Measurements from ENCODE around the gene RTL5.

The RTL5 gene

GRCh38 chrX:72126539-72127140, 5.1 kb downstream of the RTL5 start:
- DNase-seq (ENCODE audit: low spot score in 2 of 2) (peak; percentile 67 to 80), ATAC-seq (replicated peaks; ENCODE audit: extremely low read depth, poor library complexity, severe bottlenecking) (peak; percentile 47)
- peaks cover 2% of the 10 kb centered on the region for H3K36me3 Mint-ChIP-seq (ENCODE audit: insufficient read depth)
- peaks cover 43% of the 10 kb centered on the region for H3K4me1 Mint-ChIP-seq
- H3K27ac Mint-ChIP-seq (ENCODE audit: low read depth), result no peak overlapping the region
- no peaks in the 10 kb centered on the region for H3K27me3 Mint-ChIP-seq
- no peaks in the 10 kb centered on the region for H3K9me3 Mint-ChIP-seq
- H3K4me3 Mint-ChIP-seq, result no peak overlapping the region

DNA sequence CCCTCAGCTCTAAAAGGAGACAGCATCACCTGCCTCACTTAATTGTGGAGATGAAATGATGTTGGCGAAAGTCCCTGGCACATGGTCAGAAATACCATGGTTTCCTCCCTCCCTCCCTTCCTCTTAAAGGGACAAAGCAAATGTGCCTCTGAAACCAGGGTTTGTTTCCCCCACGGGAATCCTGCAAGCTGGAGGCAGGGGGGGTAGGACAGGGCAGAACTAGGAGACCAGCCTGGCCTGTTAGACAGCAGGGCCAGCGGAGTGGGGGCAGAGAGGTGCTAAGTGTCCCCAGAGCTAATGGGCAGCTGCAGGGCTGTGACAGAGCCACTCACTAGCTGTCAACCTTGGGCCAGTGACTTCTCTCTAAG, 5.7 kb downstream of the RTL5 start:
- Mint-ChIP-seq H3K36me3 (ENCODE audit: insufficient read depth) (peaks cover 2% of the 10 kb centered on the region), H3K27me3 (no peaks in the 10 kb centered on the region), H3K4me3 (no peak overlapping the region), H3K4me1 (peaks cover 44% of the 10 kb centered on the region), H3K27ac (ENCODE audit: low read depth) (peak overlapping the region; percentile 78), H3K9me3 (no peaks in the 10 kb centered on the region)
- ATAC-seq (replicated peaks; ENCODE audit: extremely low read depth, poor library complexity, severe bottlenecking) (no peak), DNase-seq (ENCODE audit: low spot score in 2 of 2) (no peak)

- H3K4me1 Mint-ChIP-seq, result peaks cover 50% of the 10 kb centered on the region
- H3K36me3 Mint-ChIP-seq (ENCODE audit: insufficient read depth), result peaks cover 3% of the 10 kb centered on the region
- H3K4me3 Mint-ChIP-seq, result peak overlapping the region; percentile 48
- H3K9me3 Mint-ChIP-seq, result no peaks in the 10 kb centered on the region
- DNase-seq (ENCODE audit: low spot score in 2 of 2) (no peak), ATAC-seq (replicated peaks; ENCODE audit: extremely low read depth, poor library complexity, severe bottlenecking) (no peak)
- no peaks in the 10 kb centered on the region for H3K27me3 Mint-ChIP-seq
- peak overlapping the region; percentile 78 for H3K27ac Mint-ChIP-seq (ENCODE audit: low read depth)
Measured at GRCh38 chrX:72125331-72126047, 6.2 kb downstream of the RTL5 start.

- peak overlapping the region; percentile 48 for H3K4me3 Mint-ChIP-seq
- H3K27ac Mint-ChIP-seq (ENCODE audit: low read depth), result peak overlapping the region; percentile 78
- H3K36me3 Mint-ChIP-seq (ENCODE audit: insufficient read depth), result peaks cover 2% of the 10 kb centered on the region
- no peak for ATAC-seq (replicated peaks; ENCODE audit: extremely low read depth, poor library complexity, severe bottlenecking)
- DNase-seq (ENCODE audit: low spot score in 2 of 2), result no peak
- no peaks in the 10 kb centered on the region for H3K9me3 Mint-ChIP-seq
- H3K27me3 Mint-ChIP-seq, result no peaks in the 10 kb centered on the region
- peaks cover 58% of the 10 kb centered on the region for H3K4me1 Mint-ChIP-seq
Measured at GRCh38 chrX:72124540-72125201, 7.0 kb downstream of the RTL5 start.

DNA sequence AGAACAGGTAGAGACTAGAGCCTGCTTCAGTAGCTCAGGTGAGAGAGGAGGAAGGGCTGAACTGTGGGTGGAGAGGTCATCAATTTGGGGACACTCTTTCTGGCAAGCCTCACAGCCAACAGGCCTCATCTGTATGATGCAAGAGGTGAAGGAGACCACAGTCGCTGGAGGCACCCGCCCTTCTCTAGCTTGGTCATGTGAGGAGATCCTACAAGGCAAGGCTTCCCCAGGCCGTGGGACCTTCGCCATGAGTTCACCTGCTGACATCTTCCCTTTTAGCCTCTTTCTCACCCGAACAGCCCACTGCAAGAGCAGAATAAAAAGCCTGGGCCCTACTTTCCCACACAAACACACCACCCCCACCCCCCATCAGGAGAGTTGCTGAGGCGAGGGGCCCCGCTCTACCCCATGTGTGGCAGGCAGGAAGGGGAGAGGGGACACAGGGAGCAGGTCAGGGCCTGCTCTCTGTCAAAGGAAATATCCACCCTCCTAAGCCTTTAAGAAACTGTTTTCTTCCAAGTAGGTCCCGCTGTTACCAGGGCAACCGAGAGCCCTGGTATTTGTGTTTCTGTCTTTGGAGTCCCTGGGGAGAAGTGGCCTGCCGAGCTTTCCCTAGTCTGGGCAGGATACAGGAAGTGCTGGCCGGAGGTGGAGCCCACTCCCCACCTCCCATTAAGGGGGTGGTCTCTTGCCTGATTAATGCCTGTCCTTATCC, 8.1 kb downstream of the RTL5 start:
- no peak for ATAC-seq (replicated peaks; ENCODE audit: extremely low read depth, poor library complexity, severe bottlenecking)
- DNase-seq (ENCODE audit: low spot score in 2 of 2), result no peak
- H3K36me3 Mint-ChIP-seq (ENCODE audit: insufficient read depth), result peaks cover 2% of the 10 kb centered on the region
- peak overlapping the region; percentile 30 for H3K4me3 Mint-ChIP-seq
- H3K9me3 Mint-ChIP-seq, result no peaks in the 10 kb centered on the region
- H3K27me3 Mint-ChIP-seq, result no peaks in the 10 kb centered on the region
- peaks cover 53% of the 10 kb centered on the region for H3K4me1 Mint-ChIP-seq
- peak overlapping the region; percentile 79 for H3K27ac Mint-ChIP-seq (ENCODE audit: low read depth)

DNA sequence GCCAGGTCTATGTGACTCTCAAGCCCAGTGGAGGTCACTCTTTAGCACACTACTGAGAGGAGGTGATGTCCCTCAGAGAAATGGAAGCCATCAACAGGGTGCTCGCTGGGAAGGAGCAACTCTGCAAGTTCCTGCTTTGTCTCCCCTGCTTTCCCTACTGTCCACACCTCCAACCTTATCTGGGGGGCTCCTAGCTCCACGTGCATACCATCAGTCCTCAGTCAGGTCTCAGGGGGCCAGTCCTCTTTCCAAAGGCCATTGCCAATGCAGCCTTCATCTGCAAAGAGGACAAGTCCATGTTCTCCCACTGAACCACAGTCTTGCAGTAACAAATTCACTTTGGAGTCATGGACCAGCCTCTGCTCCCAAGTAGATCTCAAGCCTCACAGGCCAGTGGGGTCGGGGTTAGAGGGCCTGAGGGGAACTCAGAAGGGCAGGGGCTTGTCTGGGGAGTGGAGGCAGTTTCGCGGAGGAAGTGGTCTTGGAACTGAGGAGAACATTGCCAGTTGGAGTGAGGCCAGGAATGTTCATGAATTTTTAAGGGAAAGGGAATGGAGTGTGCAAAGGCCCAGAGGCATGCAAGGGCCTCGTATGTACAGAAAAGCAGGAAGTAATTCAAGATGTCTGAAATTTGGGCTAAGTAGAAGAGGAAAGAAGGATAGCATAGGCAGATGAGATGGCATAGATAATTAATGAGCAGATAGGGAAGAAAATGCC, 8.9 kb downstream of the RTL5 start:
- ATAC-seq (replicated peaks; ENCODE audit: extremely low read depth, poor library complexity, severe bottlenecking) (no peak), DNase-seq (ENCODE audit: low spot score in 2 of 2) (no peak)
- no peaks in the 10 kb centered on the region for H3K9me3 Mint-ChIP-seq
- H3K4me3 Mint-ChIP-seq, result peak overlapping the region; percentile 30
- peaks cover 2% of the 10 kb centered on the region for H3K36me3 Mint-ChIP-seq (ENCODE audit: insufficient read depth)
- H3K4me1 Mint-ChIP-seq, result peaks cover 53% of the 10 kb centered on the region
- H3K27ac Mint-ChIP-seq (ENCODE audit: low read depth), result peak overlapping the region; percentile 79
- H3K27me3 Mint-ChIP-seq, result no peaks in the 10 kb centered on the region

DNA sequence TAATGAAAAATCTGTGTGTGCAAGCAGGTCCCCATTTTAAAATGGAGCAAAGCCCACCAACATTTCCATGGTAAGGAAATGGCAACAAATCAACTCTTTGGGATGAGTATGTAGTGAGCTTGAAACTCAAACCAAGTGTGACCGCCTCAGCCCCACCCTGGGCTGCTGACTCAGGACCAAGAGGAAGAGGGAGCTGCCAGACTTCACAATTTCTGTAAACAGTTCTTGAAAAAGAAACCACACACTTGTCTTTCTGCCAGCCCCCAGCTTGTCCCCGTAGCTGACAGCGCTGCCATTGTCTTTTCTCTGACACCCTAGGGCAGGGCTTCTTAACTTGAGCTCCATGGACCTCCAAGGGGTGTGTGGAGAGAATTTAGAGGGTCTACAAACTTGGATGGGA, 10.3 kb downstream of the RTL5 start:
- no peaks in the 10 kb centered on the region for H3K9me3 Mint-ChIP-seq

DNA sequence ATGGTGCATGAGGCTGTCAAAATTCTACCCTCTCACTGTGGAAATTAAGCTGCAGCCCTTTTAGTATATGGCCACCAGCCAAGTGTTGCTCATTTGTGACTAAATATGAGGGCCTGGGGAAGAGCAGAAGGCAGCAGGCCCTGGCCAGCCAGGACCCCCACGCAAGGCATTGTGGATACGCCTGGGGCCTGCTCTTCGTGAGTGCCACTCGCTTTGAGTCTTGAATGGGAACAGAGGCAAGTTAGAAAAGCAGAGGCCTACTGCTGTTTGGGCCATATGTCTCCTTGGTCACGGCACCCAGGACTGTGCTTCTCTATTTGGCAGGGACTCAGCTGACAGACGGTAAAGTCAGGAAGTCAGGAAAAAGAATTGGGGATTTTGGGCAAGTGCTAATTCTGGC, 10.9 kb downstream of the RTL5 start:
- no peaks in the 10 kb centered on the region for H3K27me3 Mint-ChIP-seq

More for the DNA sequence above, 10.3 kb downstream of the RTL5 start:
- DNase-seq (ENCODE audit: low spot score in 2 of 2) (peak in 1 of 2 donors; percentile 46), ATAC-seq (replicated peaks; ENCODE audit: extremely low read depth, poor library complexity, severe bottlenecking) (peak; percentile 91)
- peaks cover 57% of the 10 kb centered on the region for H3K4me1 Mint-ChIP-seq
- peak overlapping the region; percentile 94 for H3K27ac Mint-ChIP-seq (ENCODE audit: low read depth)
- peaks cover 2% of the 10 kb centered on the region for H3K36me3 Mint-ChIP-seq (ENCODE audit: insufficient read depth)
- peak overlapping the region; percentile 42 for H3K4me3 Mint-ChIP-seq
- no peaks in the 10 kb centered on the region for H3K27me3 Mint-ChIP-seq

DNA sequence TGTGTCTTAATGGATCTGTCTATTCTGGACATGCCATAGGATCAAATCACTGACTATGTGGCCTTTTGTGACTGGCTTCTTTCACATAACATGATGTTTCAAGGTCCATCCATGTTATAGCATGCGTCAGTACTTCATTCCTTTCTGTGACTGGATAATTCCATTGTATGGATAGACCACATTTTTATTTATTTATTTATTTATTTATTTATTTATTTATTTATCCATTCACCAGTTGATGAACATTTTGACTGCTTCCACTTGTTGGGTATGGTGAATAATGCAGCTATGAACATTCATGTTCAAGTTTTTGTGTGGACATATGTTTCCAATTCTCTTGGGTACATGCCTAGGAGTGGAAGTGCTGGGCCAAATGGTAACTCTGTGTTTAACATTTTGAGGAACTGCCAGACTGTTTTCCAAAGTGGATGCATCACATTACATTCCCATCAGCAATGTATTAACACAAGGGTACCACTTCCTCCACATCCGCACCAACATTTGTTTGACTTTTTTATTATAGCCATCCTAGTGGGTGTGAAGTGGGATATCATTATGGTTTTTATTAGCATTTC, 14.0 kb downstream of the RTL5 start:
- no peak for DNase-seq (ENCODE audit: low spot score in 2 of 2)
- no peak for ATAC-seq (replicated peaks; ENCODE audit: extremely low read depth, poor library complexity, severe bottlenecking)
- H3K27ac Mint-ChIP-seq (ENCODE audit: low read depth), result no peak overlapping the region
- peaks cover 2% of the 10 kb centered on the region for H3K36me3 Mint-ChIP-seq (ENCODE audit: insufficient read depth)
- H3K27me3 Mint-ChIP-seq, result no peaks in the 10 kb centered on the region
- no peaks in the 10 kb centered on the region for H3K9me3 Mint-ChIP-seq
- H3K4me1 Mint-ChIP-seq, result peaks cover 29% of the 10 kb centered on the region
- no peak overlapping the region for H3K4me3 Mint-ChIP-seq

More for the DNA sequence above, 10.9 kb downstream of the RTL5 start:
- Mint-ChIP-seq H3K4me3 (peak overlapping the region; percentile 42), H3K9me3 (no peaks in the 10 kb centered on the region), H3K4me1 (peaks cover 59% of the 10 kb centered on the region), H3K27ac (ENCODE audit: low read depth) (peak overlapping the region; percentile 94), H3K36me3 (ENCODE audit: insufficient read depth) (peaks cover 2% of the 10 kb centered on the region)
- DNase-seq (ENCODE audit: low spot score in 2 of 2) (no peak), ATAC-seq (replicated peaks; ENCODE audit: extremely low read depth, poor library complexity, severe bottlenecking) (no peak)

DNA sequence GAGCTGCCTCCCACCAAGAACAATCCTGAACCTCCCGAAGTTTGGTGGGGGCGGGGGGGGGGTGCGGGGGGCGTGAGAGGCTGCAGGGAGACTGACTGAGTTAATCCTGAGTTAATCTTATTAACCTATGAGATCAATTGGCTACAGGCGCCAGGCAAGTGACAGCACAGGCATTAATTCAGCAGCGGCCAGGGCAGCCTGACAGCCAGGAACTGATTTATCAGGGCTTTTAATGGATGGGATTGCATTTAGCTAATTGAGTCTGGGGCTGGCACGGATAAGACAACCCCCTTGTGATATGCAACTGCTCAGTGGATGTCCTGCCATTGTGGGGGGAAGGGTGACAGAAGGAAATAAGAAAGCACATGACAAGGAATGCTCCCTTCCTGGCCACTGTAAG, 16.3 kb downstream of the RTL5 start:
- DNase-seq (ENCODE audit: low spot score in 2 of 2), result no peak
- H3K4me3 Mint-ChIP-seq, result no peak overlapping the region
- H3K27ac Mint-ChIP-seq (ENCODE audit: low read depth), result no peak overlapping the region
- no peak for ATAC-seq (replicated peaks; ENCODE audit: extremely low read depth, poor library complexity, severe bottlenecking)
- H3K36me3 Mint-ChIP-seq (ENCODE audit: insufficient read depth), result peaks cover under 1% of the 10 kb centered on the region
- no peaks in the 10 kb centered on the region for H3K9me3 Mint-ChIP-seq
- H3K27me3 Mint-ChIP-seq, result no peaks in the 10 kb centered on the region
- peaks cover 24% of the 10 kb centered on the region for H3K4me1 Mint-ChIP-seq

DNA sequence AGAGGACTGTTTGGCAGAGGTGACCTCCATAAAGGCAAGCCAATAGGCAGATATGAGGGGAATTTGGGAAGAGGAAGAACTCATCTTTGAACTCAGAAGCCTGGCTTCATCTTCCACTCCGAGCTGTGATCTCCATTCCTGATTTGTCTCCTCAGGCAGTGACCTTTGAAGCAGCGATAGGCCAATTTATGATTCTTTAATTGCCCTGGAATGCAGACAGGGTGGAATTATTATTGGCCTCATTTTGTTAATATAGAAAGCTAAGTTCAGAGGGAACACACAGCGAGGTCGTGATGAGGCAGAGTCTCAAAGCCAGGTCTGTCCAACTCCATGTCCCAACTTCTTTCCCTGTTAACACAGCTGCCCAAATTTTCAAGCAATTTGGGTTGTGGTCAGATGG, 16.9 kb downstream of the RTL5 start:
- Mint-ChIP-seq H3K4me1 (peaks cover 19% of the 10 kb centered on the region), H3K27me3 (no peaks in the 10 kb centered on the region), H3K4me3 (no peak overlapping the region), H3K9me3 (no peaks in the 10 kb centered on the region), H3K27ac (ENCODE audit: low read depth) (no peak overlapping the region), H3K36me3 (ENCODE audit: insufficient read depth) (peaks cover 2% of the 10 kb centered on the region)
- DNase-seq (ENCODE audit: low spot score in 2 of 2), result no peak
- ATAC-seq (replicated peaks; ENCODE audit: extremely low read depth, poor library complexity, severe bottlenecking), result no peak

- Mint-ChIP-seq H3K4me1 (peaks cover 17% of the 10 kb centered on the region), H3K4me3 (no peak overlapping the region), H3K9me3 (no peaks in the 10 kb centered on the region), H3K27ac (ENCODE audit: low read depth) (no peak overlapping the region), H3K27me3 (no peaks in the 10 kb centered on the region), H3K36me3 (ENCODE audit: insufficient read depth) (peaks cover 2% of the 10 kb centered on the region)
- no peak for DNase-seq (ENCODE audit: low spot score in 2 of 2)
- ATAC-seq (replicated peaks; ENCODE audit: extremely low read depth, poor library complexity, severe bottlenecking), result no peak
Measured at GRCh38 chrX:72114306-72114705, 17.4 kb downstream of the RTL5 start.
